Measurements from ENCODE around the gene FAM156A.

GRCh38 chrX:52983321-52984000 lies 25.1 kb upstream of the FAM156A start:
- no peak for TF ChIP-seq CTCF (conservative IDR thresholded peaks at IDR 0.05)
- TF ChIP-seq EZH2 (IDR thresholded peaks at IDR 0.05; ENCODE audit: low read depth): no peak
